Naive thymus-derived CD8-positive, alpha-beta T cell (primary cell): ENCODE data around the gene OTOP3. TPM values are rescaled to one million over a fixed set of nuclear protein-coding genes. Genes with fewer than 3 reads are reported as not detected.
"Not testable (repeated sequence)": the region's sequence is repeated elsewhere in the genome, so short reads cannot be mapped to it uniquely, and the experiment has no call there.

Source experiments
- ATAC-seq, 2 donors: fragments of 150-1000 bp; cut with Tn5 transposase in 1 of 2; sonication (Bioruptor Pico), chemical (Tn5 transposase) in 1 of 2; 1 replicate in 1 of 2; 2 replicates in 1 of 2; pipeline ENCODE4 v1.10.0; 2021; ENCODE audit warnings: mild to moderate bottlenecking in 2 of 2, moderate library complexity in 2 of 2
- POLR2A ChIA-PET: fragments of 350-600 bp; sonication (Branson Sonifier 250); formaldehyde crosslinking; loops from one replicate; lab custom pipeline; 2021; ENCODE audit warnings: antibody characterized with exemption; lab: Charles Lee
- DNase-seq, 10 donors: peaks; one replicate each; pipeline versions ENCODE4 v3.0.0 to v3.0.0-alpha.2; 2020 to 2022
- H3K27ac Mint-ChIP-seq, 10 donors: one replicate each; pipeline ENCODE4 v1.8.0; 2020 to 2022; ENCODE audit warnings: mild to moderate bottlenecking in 10 of 10, mixed read lengths in 10 of 10, moderate library complexity in 4 of 10, inconsistent platforms in 1 of 10
- H3K27me3 Mint-ChIP-seq, 5 donors: one replicate each; pipeline ENCODE4 v1.8.0; 2021 to 2022; ENCODE audit warnings: mixed read lengths in 5 of 5
- H3K36me3 Mint-ChIP-seq, 3 donors: one replicate each; pipeline ENCODE4 v1.8.0; 2020 to 2022; ENCODE audit warnings: mixed read lengths in 3 of 3, mild to moderate bottlenecking in 2 of 3, inconsistent platforms in 1 of 3
- H3K4me1 Mint-ChIP-seq, 4 donors: one replicate each; pipeline ENCODE4 v1.8.0; 2021 to 2022; ENCODE audit warnings: mixed read lengths in 4 of 4
- H3K4me3 Mint-ChIP-seq, 10 donors: one replicate each; pipeline ENCODE4 v1.8.0; 2020 to 2022; ENCODE audit warnings: mild to moderate bottlenecking in 10 of 10, mixed read lengths in 10 of 10, moderate library complexity in 6 of 10, inconsistent platforms in 1 of 10
- H3K9me3 Mint-ChIP-seq, 9 donors: one replicate each; pipeline ENCODE4 v1.8.0; 2020 to 2022; ENCODE audit warnings: mixed read lengths in 9 of 9, mild to moderate bottlenecking in 3 of 9, inconsistent platforms in 1 of 9, moderate library complexity in 1 of 9
- polyA plus RNA-seq, 3 donors: library from polyadenylated mRNA; unstranded; fragments of 300-500 nt; fragmentation: Illumina TruSeq; gene quantifications; one replicate each; pipeline ENCODE4 v1.2.3, GENCODE V29; 2021
- total RNA-seq, 8 experiments: library from RNA in 2 of 8; stranded (reverse) in 2 of 8; gene quantifications; one replicate each; pipeline ENCODE4 v1.2.3 and lab custom pipeline; 2021 to 2026

OTOP3 gene
- total and polyA plus RNA-seq, 5 experiments from 2014 or later = not detected

DNA sequence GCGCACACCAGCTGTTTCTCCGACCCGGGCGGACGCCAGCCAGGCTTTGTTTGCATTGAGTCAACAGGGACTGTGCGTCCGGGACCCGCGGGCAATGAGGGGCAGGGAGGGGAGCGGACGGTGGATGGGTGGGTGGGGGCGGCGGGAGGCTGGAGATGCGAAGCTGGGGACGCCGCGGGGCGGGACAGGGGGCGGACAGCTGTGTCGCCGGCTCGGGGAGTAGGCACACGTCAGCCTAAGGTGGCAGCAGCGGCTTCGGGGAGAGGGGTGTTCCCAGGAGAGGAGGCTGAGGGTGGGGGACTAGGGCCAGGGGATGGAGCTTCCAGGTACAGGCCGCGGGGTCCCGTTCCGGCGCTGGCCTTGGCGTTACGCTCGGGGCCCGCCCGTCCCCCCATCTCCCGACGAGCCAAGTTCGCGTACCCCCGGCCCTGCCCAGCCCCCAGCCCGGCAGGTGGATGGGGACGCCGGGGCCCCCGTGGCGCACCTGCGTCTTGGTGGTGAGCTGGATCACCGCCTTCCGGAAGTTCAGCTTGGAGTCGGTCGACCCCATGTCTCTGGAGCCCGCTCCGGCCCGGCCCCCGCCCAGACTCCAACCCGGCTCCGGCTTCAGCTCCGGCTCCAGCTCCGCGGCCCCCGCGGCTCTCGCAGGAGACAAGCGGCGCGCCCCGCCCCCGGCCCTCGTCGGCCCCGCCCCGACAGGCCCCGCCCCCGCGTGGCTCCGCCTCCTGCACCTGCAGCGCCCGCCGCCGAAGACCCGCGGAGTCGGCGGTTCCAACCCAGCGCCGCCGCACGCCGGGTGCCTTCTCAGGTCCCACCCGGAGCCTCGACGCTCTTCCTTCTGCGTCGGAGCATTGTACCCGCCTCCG, 36.6 kb downstream of the OTOP3 start, which contains the start of gene HID1:
HID1 (minus strand) TSS at position 653 of the 866 bp plus-strand sequence; CDS start at position 550, 103 bp downstream.
- Mint-ChIP-seq H3K27ac (peak within 1 kb of the TSS; percentile 52 to 94 (median 81)), H3K27me3 (peaks cover 0 to 15% (median 0%) of the 10 kb centered on the region in 5 donors), H3K4me3 (peak within 1 kb of the TSS; percentile 77 to 95 (median 88)), H3K36me3 (no peaks in the 10 kb centered on the region), H3K4me1 (peaks cover 4 to 17% (median 14%) of the 10 kb centered on the region in 4 donors), H3K9me3 (no peaks in the 10 kb centered on the region)
- POLR2A ChIA-PET = interaction anchor here (1.0 to 3.0 kb wide), 10 partner anchors 10 to 140 kb away, joined by 3 to 16 read pairs (median 6); partner anchors contain the start of genes ATP5PD, CDR2L, KCTD2 and MRPL58
- ATAC-seq (peak; percentile 86 to 90), DNase-seq (peak; percentile 60 to 92 (median 78))

DNA sequence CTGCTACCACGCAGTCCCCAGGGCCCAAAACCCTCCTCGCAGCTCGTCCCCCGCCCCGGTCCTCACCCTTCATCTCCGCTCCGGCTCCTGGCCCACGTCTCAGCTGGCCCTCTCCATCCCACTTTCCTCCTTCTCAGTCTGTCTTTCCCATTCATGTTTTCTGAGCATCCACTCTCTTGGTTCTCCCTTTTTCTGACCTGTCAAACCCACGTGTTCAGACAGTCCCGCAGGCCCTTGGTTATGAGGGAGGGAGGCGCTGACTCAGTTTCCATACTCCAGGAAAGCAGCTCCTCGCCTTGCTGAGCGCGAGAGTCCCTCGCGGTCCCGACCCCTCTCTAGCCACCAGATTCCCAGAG, 37.3 kb downstream of the OTOP3 start:
- Mint-ChIP-seq H3K27me3 (peaks cover 0 to 17% (median 0%) of the 10 kb centered on the region in 5 donors), H3K9me3 (no peaks in the 10 kb centered on the region), H3K36me3 (no peaks in the 10 kb centered on the region), H3K4me3 (peak overlapping the region; percentile 77 to 95 (median 88)), H3K27ac (peak overlapping the region; percentile 52 to 94 (median 81)), H3K4me1 (peaks cover 4 to 17% (median 14%) of the 10 kb centered on the region in 4 donors)
- DNase-seq (no peak), ATAC-seq (no peak)
- POLR2A ChIA-PET = interaction anchor here (1.0 to 3.0 kb wide), 8 partner anchors 10 to 81 kb away, joined by 3 to 16 read pairs (median 5); partner anchors contain the start of genes ATP5PD, CDR2L, KCTD2 and MRPL58

DNA sequence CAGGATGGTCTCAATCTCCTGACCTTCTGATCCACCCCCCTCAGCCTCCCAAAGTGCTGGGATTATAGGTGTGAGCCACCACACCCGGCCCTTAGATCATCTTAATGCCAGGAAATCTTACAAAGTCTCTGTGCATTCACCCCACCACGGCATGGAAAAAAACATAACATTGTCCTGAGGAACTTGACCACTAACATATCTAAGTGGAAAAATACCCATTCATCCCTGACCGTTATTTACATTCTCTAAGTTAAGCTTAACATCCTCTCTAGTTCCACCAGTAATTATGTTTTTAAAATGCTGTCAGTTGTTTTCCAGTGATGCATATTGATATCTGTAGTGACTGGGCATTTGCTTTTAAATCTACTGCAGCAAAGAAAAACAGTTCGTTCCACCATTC, 40.2 kb downstream of the OTOP3 start:
- Mint-ChIP-seq H3K36me3 (no peaks in the 10 kb centered on the region), H3K9me3 (no peaks in the 10 kb centered on the region), H3K4me3 (no peak overlapping the region), H3K27ac (no peak overlapping the region), H3K4me1 (peaks cover 3 to 23% (median 17%) of the 10 kb centered on the region in 4 donors), H3K27me3 (peaks cover 0 to 22% (median 0%) of the 10 kb centered on the region in 5 donors)
- ATAC-seq = no peak
- DNase-seq = no peak
- POLR2A ChIA-PET = no interaction called here

DNA sequence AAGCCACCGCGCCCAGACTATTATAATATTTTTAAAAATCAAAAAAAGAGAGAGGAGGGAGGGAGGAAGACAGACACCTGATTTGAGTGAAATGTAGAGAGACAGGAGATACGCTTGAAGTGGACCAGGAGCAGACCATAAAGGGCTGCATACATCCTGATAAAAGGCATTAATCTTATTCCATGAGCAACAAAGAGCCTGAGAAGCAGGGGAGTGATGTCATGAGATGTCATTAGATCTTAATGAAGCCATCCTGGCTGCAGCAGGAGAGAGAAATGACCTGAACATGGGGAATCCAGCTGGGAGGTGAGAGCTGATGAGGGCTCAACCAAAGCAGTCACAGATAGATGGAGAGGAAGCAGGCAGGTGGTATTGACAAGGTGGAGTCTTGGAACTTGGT, 42.1 kb downstream of the OTOP3 start:
- no peak overlapping the region for H3K27ac Mint-ChIP-seq
- no peak overlapping the region for H3K4me3 Mint-ChIP-seq
- DNase-seq (no peak), ATAC-seq (no peak)
- no peaks in the 10 kb centered on the region for H3K36me3 Mint-ChIP-seq
- peaks cover 7 to 30% (median 23%) of the 10 kb centered on the region in 4 donors for H3K4me1 Mint-ChIP-seq
- peaks cover 0 to 22% (median 0%) of the 10 kb centered on the region in 5 donors for H3K27me3 Mint-ChIP-seq
- no peaks in the 10 kb centered on the region for H3K9me3 Mint-ChIP-seq
- POLR2A ChIA-PET = no interaction called here

DNA sequence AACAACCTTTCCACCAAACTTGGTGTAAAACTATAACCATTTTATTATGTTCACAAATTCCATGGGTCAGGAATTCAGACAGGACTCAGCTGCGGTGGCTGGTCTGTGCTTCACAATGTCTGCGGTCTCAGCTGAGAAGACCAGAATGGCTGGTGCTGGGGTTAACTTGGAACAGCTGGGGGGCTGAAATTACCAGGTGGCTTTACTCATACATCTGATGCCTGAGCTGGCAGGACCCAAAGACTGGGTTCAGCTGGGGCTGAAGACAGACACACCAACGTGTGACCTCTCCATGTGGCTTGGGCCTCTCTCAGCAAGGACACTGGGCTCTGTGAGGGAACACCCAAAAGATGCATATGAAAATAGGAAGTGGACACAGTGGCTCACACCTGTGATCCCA, 42.5 kb downstream of the OTOP3 start:
- DNase-seq = no peak
- Mint-ChIP-seq H3K4me1 (peaks cover 4 to 25% (median 19%) of the 10 kb centered on the region in 4 donors), H3K9me3 (no peaks in the 10 kb centered on the region), H3K27ac (no peak overlapping the region), H3K36me3 (no peaks in the 10 kb centered on the region), H3K27me3 (peaks cover 0 to 18% (median 0%) of the 10 kb centered on the region in 5 donors), H3K4me3 (no peak overlapping the region)
- POLR2A ChIA-PET = no interaction called here
- ATAC-seq = no peak

DNA sequence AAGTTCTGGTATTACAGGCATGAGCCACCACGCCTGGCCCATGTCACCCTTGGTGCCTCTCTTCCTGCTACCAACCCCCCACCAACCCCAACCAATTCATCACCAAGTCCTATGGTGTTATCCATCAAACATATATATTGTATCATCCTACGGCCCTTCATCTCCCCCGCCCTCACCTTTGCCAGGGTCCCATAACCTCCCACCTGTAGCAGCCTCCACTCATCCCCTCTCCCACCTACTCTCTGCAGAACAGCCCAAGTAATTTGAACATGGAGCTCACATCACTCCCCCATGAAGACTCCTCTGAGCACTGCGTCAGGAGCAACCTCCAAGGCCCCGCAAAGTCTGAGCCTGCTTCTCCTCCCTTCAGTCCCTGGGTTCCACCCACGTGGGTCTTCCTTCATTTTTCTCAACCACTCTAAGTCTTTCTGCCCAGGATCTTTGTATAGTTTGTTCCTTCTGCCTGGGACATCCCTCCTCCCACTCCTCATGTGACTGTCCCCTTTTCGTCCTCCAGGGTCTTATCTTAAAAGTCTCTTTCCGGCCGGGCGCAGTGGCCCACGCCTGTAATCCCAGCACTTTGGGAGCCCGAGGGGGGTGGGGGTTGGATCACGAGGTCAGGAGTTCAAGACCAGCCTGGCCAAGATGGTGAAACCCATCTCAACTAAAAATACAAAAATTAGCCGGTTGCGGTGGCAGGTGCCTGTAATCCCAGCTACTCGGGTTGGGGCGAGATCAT, 43.9 kb downstream of the OTOP3 start:
- POLR2A ChIA-PET = interaction anchor here (0.7 kb wide), 1 partner anchor 834 kb away, joined by 4 read pairs; no protein-coding TSS in a partner anchor
- Mint-ChIP-seq H3K27ac (peak overlapping the region in 4 of 10 donors; percentile 11 to 54 (median 35)), H3K4me3 (peak overlapping the region in 8 of 10 donors; percentile 4 to 75 (median 30)), H3K27me3 (peaks cover 0 to 17% (median 0%) of the 10 kb centered on the region in 5 donors), H3K4me1 (peaks cover 4 to 24% (median 18%) of the 10 kb centered on the region in 4 donors), H3K9me3 (no peaks in the 10 kb centered on the region), H3K36me3 (no peaks in the 10 kb centered on the region)
- DNase-seq (no peak), ATAC-seq (no peak)

DNA sequence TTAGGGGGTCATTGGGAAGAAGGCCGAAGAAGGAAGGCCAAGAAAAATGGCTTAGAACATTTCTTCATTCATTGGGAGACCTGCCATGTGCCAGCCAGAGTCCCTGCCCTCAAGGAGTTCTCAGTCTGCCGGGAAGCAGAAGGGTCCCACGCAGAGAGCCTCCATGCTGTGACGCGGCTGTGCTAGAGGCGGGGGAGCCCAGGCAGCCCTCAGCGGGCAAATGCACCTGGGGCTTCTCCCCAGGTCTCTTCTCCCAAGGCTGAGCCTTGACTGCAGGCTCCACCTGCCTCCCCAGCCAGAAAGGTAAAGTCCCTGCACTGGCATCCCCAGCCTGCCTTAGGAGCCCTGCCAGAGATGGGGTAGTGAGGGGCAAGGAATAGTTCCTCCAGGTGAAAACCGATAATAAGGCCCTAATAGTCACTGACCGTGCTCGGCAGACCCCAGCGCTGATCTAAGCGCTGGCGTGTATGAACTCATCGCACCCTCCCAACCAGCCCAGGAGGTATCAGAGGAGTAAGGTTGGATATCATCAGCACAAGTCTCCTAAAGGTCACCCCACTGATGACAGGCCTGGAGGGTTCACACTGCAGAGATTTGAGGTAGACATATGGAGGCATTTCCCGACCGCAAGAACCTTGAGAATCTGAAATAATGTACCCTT, 45.8 kb downstream of the OTOP3 start:
- peaks cover 4 to 26% (median 18%) of the 10 kb centered on the region in 4 donors for H3K4me1 Mint-ChIP-seq
- H3K9me3 Mint-ChIP-seq = no peaks in the 10 kb centered on the region
- peak overlapping the region; percentile 86 to 94 (median 90) for H3K4me3 Mint-ChIP-seq
- POLR2A ChIA-PET = no interaction called here
- DNase-seq (no peak), ATAC-seq (peak; percentile 31 to 33)
- H3K27ac Mint-ChIP-seq = peak overlapping the region; percentile 49 to 98 (median 92)
- no peaks in the 10 kb centered on the region for H3K36me3 Mint-ChIP-seq
- peaks cover 0 to 12% (median 0%) of the 10 kb centered on the region in 5 donors for H3K27me3 Mint-ChIP-seq

DNA sequence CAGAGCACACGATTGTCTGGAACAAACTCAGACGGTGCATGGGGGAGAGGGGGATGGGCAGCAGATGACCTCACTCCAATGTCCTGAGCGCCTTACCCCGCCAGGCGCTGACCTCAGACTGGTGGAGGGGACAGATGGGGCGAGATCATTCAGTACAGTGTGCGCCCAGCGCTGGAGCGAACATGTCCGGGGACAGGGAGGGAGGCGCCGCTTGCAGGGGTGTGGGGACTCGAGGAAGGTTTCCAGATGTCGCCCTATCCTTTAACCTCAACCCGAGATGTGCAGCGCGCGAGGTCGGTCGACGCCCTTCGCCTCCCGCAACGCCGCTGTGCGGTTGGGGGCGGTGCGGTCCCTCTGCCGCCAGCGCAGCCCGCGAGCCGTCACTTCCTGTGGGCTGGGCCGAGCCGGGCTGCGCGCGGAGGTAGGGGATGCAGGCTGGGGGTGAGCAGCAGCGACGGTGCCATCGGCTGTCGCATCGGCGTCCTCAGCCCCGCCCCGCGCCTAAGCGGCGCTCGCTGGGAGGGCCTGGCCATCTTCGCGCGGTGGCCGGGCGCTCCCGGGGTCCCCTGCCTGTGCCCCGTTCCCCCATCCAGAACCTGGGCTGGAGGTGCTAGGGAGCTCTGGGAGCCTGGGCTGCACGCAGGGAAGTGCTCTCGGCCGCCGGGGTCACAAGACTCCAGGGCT, 46.4 kb downstream of the OTOP3 start:
- POLR2A ChIA-PET = interaction anchor here (1.4 to 2.6 kb wide), 2 partner anchors 10 to 31 kb away, joined by 5 to 11 read pairs; partner anchors contain the start of genes HID1 and MRPL58
- DNase-seq (peak; percentile 64 to 90 (median 80)), ATAC-seq (peak; percentile 91 to 94)
- Mint-ChIP-seq H3K27me3 (peaks cover 0 to 11% (median 0%) of the 10 kb centered on the region in 5 donors), H3K36me3 (no peaks in the 10 kb centered on the region), H3K4me1 (peaks cover 6 to 32% (median 23%) of the 10 kb centered on the region in 4 donors), H3K27ac (peak overlapping the region; percentile 71 to 98 (median 92)), H3K4me3 (peak overlapping the region; percentile 86 to 94 (median 90)), H3K9me3 (no peaks in the 10 kb centered on the region)

DNA sequence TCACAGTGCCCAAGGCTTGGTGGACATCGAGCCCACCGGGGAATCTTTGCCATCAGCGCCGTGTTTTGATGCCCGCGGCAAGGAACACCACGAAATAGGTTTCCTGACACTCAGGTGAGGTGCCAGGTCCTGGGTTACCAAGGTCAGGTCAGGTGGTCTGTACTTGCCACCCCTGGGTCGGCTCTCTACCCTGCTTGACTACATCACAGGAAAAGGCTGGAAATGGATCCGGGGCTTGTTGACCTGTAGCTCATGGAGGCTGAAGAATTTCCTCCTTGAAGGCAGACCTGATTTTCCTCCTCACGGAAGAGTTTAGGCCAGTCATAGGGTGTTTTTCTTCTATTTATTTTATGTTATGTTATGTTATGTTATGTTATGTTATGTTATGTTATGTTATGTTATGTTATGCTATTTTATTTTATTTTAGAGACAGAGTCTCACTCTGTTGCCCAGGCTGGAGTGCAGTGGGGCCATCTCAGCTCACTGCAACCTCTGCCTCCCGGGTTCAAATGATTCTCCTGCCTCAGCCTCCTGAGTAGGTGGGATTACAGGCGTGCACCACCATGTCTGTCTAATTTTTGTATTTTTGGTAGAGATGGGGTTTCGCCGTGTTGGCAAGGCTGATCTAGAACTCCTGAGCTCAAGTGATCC, 47.1 kb downstream of the OTOP3 start:
- not testable (repeated sequence) for H3K36me3 Mint-ChIP-seq, H3K9me3 Mint-ChIP-seq, DNase-seq
- POLR2A ChIA-PET = interaction anchor here (0.6 to 2.6 kb wide), 5 partner anchors 11 to 286 kb away, joined by 3 to 11 read pairs (median 3); partner anchors contain the start of genes HID1 and MRPL58
- H3K27me3 Mint-ChIP-seq = peaks cover 0 to 11% (median 0%) of the 10 kb centered on the region in 5 donors
- H3K4me3 Mint-ChIP-seq = peak overlapping the region; percentile 74 to 93 (median 88)
- ATAC-seq = peak; percentile 2 to 6
- peak overlapping the region; percentile 43 to 96 (median 90) for H3K27ac Mint-ChIP-seq
- peaks cover 8 to 35% (median 25%) of the 10 kb centered on the region in 4 donors for H3K4me1 Mint-ChIP-seq

DNA sequence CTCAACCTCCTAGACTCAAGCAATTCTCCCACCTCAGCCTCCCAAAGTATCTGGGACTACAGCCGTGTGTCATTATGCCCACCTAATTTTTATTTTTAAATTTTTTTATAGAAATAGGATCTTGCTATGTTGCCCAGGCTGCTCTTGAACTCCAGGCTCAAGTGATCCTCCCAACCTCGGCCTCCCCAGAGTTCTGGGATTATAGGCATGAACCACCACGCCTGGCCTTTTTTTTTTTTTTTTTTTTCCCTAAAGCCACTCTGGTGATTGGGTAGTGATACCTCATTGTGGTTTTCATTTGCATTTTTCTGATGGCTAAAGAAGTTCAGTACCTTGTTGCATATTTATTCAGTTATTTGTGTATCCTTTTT, 50.5 kb downstream of the OTOP3 start:
- no peak for ATAC-seq
- peaks cover 0 to 5% (median 0%) of the 10 kb centered on the region in 5 donors for H3K27me3 Mint-ChIP-seq
- POLR2A ChIA-PET = interaction anchor here (0.7 kb wide), 1 partner anchor 49 kb away, joined by 4 read pairs; no protein-coding TSS in a partner anchor
- H3K27ac Mint-ChIP-seq = no peak overlapping the region
- no peak for DNase-seq
- peak overlapping the region in 2 of 10 donors; percentile 80 to 84 for H3K4me3 Mint-ChIP-seq
- H3K4me1 Mint-ChIP-seq = peaks cover 8 to 29% (median 18%) of the 10 kb centered on the region in 4 donors
- H3K9me3 Mint-ChIP-seq = no peaks in the 10 kb centered on the region
- no peaks in the 10 kb centered on the region for H3K36me3 Mint-ChIP-seq
